HepG2 (cell line): Measurements from ENCODE around the gene EPX. TPM values are rescaled to one million over a fixed set of nuclear protein-coding genes. Genes with fewer than 3 reads are reported as not detected.

Source experiments
- ARID4A ChIP-seq: sonication (generic); formaldehyde crosslinking; IDR thresholded peaks from 2 replicates; pipeline ENCODE4 v1.5.0; 2020; ENCODE audit warnings: mild to moderate bottlenecking, missing genetic modification reagents, borderline replicate concordance
- CEBPZ ChIP-seq: IDR thresholded peaks from 2 replicates; pipeline ENCODE4 v1.6.1; 2012; ENCODE audit warnings: low read length, improper control_type of control experiment
- CENPBD1 ChIP-seq: sonication (generic); formaldehyde crosslinking; IDR thresholded peaks from 2 replicates; pipeline ENCODE4 v1.8.0; 2022; ENCODE audit warnings: missing genetic modification reagents, low read depth, mild to moderate bottlenecking, borderline replicate concordance
- CREB1 ChIP-seq, 2 experiments: fragments of 450-650 bp in 1 of 2; IDR thresholded peaks; 2 replicates each; pipeline ENCODE4 v1.6.1; 2016 to 2017; ENCODE audit warnings: control low read depth in 1 of 2, mild to moderate bottlenecking in 1 of 2, missing compliant biosample characterization in 1 of 2, missing genetic modification characterization in 1 of 2
- GATAD2A ChIP-seq: IDR thresholded peaks from 2 replicates; pipeline ENCODE4 v1.6.1; 2016
- HIVEP1 ChIP-seq: sonication (generic); formaldehyde crosslinking; IDR thresholded peaks from 2 replicates; pipeline ENCODE4 v1.4.0; 2020; ENCODE audit warnings: mild to moderate bottlenecking, missing genetic modification reagents
- MED13 ChIP-seq: sonication (generic); formaldehyde crosslinking; IDR thresholded peaks from 2 replicates; pipeline ENCODE4 v1.5.0; 2020; ENCODE audit warnings: missing genetic modification reagents
- MLX ChIP-seq: IDR thresholded peaks from 2 replicates; pipeline ENCODE4 v1.6.1; 2016
- NBN ChIP-seq: fragments of 450-650 bp; conservative IDR thresholded peaks from 2 replicates; pipeline ENCODE4 v1.6.1; 2017
- NCOR1 ChIP-seq: fragments of 200-600 bp; sonication (generic); IDR thresholded peaks from 2 replicates; pipeline ENCODE4 v1.7.0; 2017; ENCODE audit warnings: antibody characterized with exemption, low read length, borderline replicate concordance
- PHB2 ChIP-seq: fragments of 450-650 bp; IDR thresholded peaks from 2 replicates; pipeline ENCODE4 v1.6.1; 2018; ENCODE audit not compliant: partially characterized antibody
- POLR2G ChIP-seq: fragments of 200-400 bp; formaldehyde crosslinking; IDR thresholded peaks from 2 replicates; pipeline ENCODE4 v1.6.1; 2018; ENCODE audit warnings: mild to moderate bottlenecking, low read depth, low read length, moderate library complexity
- PPARG ChIP-seq: conservative IDR thresholded peaks from 2 replicates; pipeline ENCODE4 v1.6.1; 2016; ENCODE audit warnings: missing biosample characterization, missing genetic modification reagents
- THAP11 ChIP-seq: IDR thresholded peaks from 2 replicates; pipeline ENCODE4 v1.6.1; 2016; ENCODE audit warnings: missing biosample characterization, missing genetic modification reagents
- ZFP36 ChIP-seq: fragments of 150-350 bp; IDR thresholded peaks from 2 replicates; pipeline ENCODE4 v1.6.1; 2018; ENCODE audit warnings: borderline replicate concordance, low read length, low read depth; ENCODE audit not compliant: partially characterized antibody
- ZIK1 ChIP-seq: sonication (generic); formaldehyde crosslinking; IDR thresholded peaks from 2 replicates; pipeline ENCODE4 v1.5.0; 2020; ENCODE audit warnings: mild to moderate bottlenecking, low read depth, missing genetic modification reagents, borderline replicate concordance
- ZNF619 ChIP-seq: sonication (generic); formaldehyde crosslinking; IDR thresholded peaks from 2 replicates; pipeline ENCODE4 v1.4.0; 2020; ENCODE audit warnings: mild to moderate bottlenecking, missing genetic modification reagents
- ZNF670 ChIP-seq: sonication (generic); formaldehyde crosslinking; IDR thresholded peaks from 2 replicates; pipeline ENCODE4 v1.8.0; 2022; ENCODE audit warnings: mild to moderate bottlenecking, missing genetic modification reagents, borderline replicate concordance
- ZNF746 ChIP-seq: sonication (generic); formaldehyde crosslinking; IDR thresholded peaks from 2 replicates; pipeline ENCODE4 v1.8.0; 2022; ENCODE audit warnings: mild to moderate bottlenecking, missing genetic modification reagents
- ZNF75D ChIP-seq: sonication (generic); formaldehyde crosslinking; IDR thresholded peaks from 2 replicates; pipeline ENCODE4 v1.8.1; 2023; ENCODE audit warnings: missing genetic modification reagents, mild to moderate bottlenecking, borderline replicate concordance
- ZNF839 ChIP-seq: sonication (generic); formaldehyde crosslinking; IDR thresholded peaks from 2 replicates; pipeline ENCODE4 v1.4.0; 2020; ENCODE audit warnings: missing genetic modification reagents, mild to moderate bottlenecking, borderline replicate concordance
- polyA plus RNA-seq, 8 experiments: library from polyadenylated mRNA; depleted of rRNA in 3 of 8; stranded (reverse) in 7 of 8; unstranded in 1 of 8; fragments of >200 nt; fragmentation: Illumina TruSeq in 4 of 8; extraction: Trizol in 4 of 8; gene quantifications; 2 replicates each; pipeline versions ENCODE4 v1.2.1 to v1.2.3, GENCODE V29; 2011 to 2016; ENCODE audit warnings: low read depth in 4 of 8, missing spikeins in 1 of 8, mixed read lengths in 1 of 8; ENCODE audit not compliant: insufficient read depth in 1 of 8
- total RNA-seq, 5 experiments: library from RNA; depleted of rRNA; stranded (reverse); fragments of >200 nt; fragmentation: Illumina TruSeq; extraction: Trizol; gene quantifications; 2 replicates each; pipeline ENCODE4 v1.2.3, GENCODE V29; 2016; ENCODE audit warnings: low read depth in 1 of 5

The EPX gene
- total and polyA plus RNA-seq, 2 of the 13 experiments (the other 11 are each of a cell fraction or from before 2014, with no cell fraction given), result not detected

GRCh38 chr17:58249270-58250133, 57.0 kb downstream of the EPX start (continued):
- TF ChIP-seq PPARG (CRISPR knock-in tag) (no peak), PHB2 (no peak), MED13 (CRISPR knock-in tag) (peak; percentile 78), ZNF75D (CRISPR knock-in tag) (peak; percentile 78; the same call in 1 of the 2 replicates), GATAD2A (CRISPR knock-in tag) (peak; percentile 66), HIVEP1 (CRISPR knock-in tag) (peak; percentile 51; the same call in 1 of the 2 replicates), MLX (CRISPR knock-in tag) (peak; percentile 96), NCOR1 (no peak), THAP11 (CRISPR knock-in tag) (peak; percentile 50; the same call in 1 of the 2 replicates), ZNF839 (CRISPR knock-in tag) (0 out of 2 replicates have a peak, but pooled peaks have one; percentile 25), POLR2G (no peak), NBN (no peak), ZNF670 (CRISPR knock-in tag) (no peak), ARID4A (CRISPR knock-in tag) (no peak; the same call in 1 of the 2 replicates), CEBPZ (no peak), ZNF619 (CRISPR knock-in tag) (peak; percentile 76; the same call in 1 of the 2 replicates), CENPBD1 (CRISPR knock-in tag) (no peak), CREB1 (IDR thresholded peaks at IDR 0.05) (no peak), CREB1 (CRISPR knock-in tag; IDR thresholded peaks at IDR 0.05) (no peak), ZIK1 (CRISPR knock-in tag) (peak; percentile 80; the same call in 1 of the 2 replicates), ZFP36 (no peak), ZNF746 (CRISPR knock-in tag) (no peak)
